DMS53 (cell line): ENCODE measurements around the gene HPN.

Source experiments
- DNase-seq: peaks from one replicate; lab custom pipeline; 2025; lab: John Stamatoyannopoulos, UW

The HPN gene

DNA sequence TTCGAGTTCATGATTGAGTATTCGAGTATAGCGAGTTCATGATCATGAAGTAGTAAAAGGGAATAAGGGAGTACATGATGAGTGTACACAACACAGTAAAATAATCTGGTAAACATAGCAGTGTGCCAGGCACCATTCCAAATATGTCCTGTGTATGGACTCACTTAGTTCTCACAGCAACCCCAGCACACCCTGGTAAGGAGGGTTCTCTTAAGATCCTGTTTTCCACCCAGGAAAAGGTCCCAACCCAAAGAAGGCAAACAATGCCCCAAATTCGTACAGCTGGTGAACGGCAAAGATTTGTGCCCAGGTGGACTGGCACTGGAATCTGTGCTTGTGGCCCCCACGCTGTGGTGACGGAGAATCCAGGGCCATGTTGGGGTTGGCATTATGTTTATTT is 21.4 kb downstream of the HPN start:
- DNase-seq: no peak

DNA sequence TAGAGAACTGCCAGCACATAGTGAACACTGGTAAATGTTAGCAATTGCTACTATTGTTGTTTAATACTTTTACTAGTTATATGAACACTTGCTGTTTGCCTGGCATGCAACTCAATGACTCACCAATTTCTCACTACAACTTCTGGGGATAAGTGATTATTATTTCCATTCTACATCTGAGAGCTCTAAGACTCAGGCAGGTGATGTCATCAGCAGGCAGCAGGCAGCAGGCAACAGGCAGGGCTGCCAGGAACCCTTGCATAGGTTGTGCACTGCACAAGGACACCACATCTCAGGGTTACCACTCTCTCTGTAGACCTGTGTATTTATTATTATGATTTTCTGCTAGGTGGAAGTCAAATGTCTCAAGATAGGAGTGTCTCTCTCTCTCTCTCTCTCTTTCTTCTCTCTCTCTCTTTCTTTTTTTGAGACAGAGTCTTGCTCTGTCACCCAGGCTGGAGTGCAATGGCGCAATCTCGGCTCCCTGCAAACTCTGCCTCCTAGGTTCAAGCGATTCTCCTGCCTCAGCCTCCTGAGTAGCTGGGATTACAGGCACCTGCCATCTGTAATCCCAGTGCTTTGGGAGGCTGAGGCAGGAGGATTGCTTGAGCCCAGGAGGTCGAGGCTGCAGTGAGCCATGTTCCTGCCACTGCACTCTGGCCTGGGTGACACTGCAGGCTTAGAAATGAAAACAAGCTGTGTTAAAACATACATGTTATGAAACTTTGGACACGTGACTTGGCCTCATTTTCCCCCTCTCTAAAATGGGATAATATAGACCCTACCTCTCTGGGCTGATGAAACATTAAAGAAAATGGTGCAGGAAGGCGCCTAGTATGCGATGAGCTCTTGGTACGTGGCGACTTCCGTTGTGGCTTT is 22.7 kb downstream of the HPN start:
- peak; percentile 70 for DNase-seq

DNA sequence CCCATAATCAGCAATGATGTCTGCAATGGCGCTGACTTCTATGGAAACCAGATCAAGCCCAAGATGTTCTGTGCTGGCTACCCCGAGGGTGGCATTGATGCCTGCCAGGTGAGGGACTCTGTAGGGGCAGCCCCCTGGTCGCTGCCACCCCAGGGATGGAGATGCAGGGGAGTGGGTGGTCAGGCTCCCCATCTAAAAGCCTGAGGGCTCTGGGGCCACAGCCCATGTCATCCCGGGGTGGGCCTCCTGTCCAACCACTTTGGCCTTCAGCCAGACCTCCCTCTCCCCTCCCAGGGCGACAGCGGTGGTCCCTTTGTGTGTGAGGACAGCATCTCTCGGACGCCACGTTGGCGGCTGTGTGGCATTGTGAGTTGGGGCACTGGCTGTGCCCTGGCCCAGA is 24.1 kb downstream of the HPN start:
- DNase-seq: no peak

DNA sequence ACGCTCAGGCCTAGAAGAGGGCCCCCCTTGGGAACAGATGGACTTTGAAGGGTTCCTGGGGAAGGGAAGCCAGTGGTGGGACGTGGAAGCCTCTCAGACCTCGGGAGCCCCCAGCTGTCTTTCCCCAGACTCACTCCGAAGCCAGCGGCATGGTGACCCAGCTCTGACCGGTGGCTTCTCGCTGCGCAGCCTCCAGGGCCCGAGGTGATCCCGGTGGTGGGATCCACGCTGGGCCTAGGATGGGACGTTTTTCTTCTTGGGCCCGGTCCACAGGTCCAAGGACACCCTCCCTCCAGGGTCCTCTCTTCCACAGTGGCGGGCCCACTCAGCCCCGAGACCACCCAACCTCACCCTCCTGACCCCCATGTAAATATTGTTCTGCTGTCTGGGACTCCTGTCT is 24.6 kb downstream of the HPN start:
- no peak for DNase-seq

DNA sequence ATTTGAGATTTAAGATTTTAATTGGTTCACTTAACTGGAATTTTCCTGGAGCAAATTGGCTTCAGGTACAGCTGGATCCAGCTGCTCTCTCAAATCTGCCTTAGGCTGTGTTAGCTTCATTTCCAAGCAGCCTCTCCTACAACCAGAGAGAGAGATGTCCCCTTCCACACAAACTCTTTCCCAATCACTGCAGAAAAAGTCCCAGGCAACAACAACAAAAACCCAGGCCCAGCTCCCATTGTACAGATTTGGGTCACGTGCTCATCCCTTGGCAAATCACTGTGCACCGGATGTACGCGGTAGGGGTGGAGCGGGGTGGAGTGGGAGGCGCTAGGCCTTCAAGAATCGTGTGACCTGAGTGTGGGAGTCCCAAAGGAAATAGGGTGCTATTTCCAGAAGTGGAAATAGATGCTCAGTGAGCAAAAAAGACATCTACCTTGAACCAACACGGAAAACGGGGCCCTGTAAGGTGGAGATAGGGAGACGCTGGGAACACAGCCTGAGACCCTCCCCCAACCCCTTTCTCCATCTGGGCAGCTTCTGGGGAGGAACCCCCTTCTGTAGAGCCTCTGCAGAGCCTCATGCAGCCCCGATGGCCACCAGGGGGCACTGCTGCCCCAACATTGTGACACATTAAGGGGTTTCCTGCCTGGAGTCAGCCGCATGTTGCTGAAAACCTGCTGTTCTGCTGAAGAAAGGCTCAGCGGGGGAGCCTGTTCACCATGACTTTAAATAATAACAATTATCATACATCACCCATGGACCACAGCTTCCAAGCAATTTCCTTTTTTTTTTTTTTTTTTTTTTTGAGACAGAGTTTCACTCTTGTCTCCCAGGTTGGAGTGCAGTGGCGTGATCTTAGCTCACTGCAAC is 25.4 kb downstream of the HPN start:
- peak; percentile 93 for DNase-seq

DNA sequence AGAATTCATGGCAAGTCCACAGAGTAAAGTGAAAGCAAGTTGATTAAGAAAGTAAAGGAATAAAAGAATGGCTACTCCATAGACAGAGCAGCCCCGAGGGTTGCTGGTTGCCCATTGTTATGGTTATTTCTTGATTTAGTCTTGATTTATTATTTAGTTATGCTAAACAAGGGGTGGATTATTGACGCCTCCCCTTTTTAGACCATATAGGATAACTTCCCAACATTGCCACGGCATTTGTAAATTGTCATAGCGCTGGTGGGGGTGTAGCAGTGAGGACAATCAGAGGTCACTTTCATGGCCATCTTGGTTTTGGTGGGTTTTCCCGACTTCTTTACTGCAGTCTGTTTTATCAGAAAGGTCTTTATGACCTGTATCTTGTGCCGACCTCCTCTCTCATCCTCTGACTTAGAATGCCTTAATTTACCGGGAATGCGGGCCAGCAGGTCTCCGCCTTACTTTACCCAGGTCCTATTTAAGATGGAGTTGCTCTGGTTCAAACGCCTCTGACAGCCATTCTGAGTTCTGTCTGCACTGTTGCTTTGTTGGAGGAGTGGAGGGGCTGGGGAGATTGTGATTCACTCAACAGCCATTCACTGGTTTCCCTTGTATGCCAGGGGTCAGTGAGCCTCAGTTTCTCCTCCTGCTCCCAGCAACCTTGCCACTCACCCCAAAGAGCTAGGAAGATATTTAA is 27.6 kb downstream of the HPN start:
- DNase-seq: no peak

DNA sequence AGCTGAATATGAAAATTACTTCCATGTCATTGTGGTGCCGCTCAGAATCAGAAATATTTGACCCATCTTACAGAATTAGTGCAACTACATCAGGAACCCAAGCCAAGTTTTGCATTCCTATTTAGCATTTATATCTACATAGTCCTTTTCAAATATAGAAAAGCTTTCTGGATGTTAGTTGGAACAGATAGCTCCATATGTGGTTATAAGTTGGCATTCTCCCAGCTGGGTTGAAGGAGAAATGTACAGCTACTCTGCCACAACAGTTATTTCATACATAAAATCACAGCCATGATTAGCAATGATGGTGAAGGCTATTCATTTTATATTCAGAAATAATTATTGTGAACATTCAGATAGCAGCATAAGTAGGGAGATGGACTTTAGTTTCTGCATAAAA is 28.2 kb downstream of the HPN start:
- no peak for DNase-seq

DNA sequence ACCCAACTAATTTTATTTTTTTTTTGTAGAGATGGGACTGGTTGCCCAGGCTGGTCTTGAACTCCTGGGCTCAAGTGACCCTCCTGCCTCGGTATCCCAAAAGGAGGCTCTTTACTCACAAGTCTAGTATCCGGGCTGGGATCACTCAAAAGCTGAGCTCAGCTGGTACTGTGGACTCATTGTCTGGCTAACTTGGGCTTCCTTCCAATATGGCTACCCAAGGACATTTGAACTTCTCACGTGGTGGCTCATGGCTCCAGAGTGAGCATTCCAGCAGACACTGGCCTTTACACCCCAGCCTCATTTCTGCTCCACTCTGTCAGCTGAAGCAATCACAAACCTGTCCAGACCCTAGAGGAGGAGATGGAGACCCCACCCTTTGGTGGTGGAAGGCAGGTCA is 28.9 kb downstream of the HPN start:
- DNase-seq: peak; percentile 42

DNA sequence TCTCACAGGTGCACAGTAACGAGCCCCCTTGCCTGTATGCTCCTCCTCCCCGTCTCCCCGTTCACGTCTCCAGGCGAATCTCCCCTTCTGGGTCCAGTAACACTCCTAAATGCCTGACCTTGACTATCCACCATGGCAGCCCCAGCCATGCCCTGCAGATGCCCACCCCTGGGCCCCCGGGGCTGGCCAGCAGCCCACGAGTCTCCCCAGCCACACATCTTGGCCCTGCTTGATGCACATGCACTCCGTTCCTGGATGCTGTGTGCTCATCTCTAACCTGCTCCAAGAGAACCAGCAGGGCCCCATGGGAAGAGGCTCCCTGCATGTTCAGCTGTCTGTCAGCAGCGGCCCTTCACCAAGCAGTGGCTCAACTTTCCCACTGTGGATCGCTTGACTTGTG is 32.0 kb downstream of the HPN start:
- DNase-seq: no peak

DNA sequence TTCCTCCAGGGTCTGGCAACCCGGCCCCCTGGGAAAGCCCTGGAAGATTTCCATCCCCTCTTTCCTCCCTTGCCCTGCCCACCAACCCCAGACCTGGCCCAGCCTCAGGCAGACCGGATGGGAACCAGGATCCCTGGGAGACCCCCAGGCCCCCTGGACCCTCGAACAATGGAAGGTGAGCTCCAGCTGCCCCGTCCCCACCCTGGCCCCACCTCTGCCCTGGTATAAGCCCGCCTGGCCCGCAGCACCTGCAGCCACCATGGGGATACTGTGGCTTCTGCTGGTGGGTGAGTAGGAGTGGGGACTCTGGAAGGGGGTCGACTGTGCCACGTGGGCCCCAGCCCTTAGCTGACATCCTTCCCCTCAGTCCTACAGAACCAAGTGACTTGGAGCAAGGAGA is 32.4 kb downstream of the HPN start:
- DNase-seq: no peak

DNA sequence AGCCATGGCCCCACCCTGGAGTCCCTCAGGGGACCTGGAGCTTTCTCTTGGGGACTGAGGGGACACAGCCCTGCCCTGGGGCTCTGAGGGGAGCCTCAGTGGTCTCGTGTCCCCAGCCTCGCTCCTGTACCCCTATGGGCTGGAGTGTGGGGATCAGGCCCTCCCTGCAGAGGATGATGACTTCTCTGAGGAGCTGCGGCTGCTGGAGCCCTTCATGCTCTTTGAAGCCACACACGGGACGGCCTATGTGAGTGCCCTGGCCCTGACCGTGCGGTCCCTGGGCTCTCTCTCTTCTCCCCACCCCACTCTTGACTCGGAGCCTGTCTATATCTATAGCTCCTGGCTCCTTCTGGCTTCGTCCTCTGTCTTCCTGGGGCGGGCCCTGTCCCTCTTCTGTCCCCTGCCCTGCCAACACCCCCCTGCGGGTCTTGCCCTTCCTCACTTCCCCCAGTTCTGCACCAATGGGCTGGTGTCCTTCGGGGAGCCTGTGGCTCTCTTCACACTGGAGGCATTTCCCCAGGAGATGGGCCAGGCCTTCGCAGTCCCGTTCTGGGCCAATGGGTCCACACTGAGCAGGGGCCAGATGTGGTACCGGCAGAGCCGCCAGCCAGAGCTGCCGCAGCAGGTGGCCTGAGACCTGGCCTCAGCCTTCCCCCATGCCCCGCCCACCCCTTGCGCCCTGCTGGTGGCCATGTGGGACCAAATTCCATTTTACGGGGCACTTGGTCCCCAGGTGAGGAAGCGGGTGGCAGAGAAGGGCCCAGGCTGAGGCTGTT is 33.1 kb downstream of the HPN start:
- DNase-seq: no peak

DNA sequence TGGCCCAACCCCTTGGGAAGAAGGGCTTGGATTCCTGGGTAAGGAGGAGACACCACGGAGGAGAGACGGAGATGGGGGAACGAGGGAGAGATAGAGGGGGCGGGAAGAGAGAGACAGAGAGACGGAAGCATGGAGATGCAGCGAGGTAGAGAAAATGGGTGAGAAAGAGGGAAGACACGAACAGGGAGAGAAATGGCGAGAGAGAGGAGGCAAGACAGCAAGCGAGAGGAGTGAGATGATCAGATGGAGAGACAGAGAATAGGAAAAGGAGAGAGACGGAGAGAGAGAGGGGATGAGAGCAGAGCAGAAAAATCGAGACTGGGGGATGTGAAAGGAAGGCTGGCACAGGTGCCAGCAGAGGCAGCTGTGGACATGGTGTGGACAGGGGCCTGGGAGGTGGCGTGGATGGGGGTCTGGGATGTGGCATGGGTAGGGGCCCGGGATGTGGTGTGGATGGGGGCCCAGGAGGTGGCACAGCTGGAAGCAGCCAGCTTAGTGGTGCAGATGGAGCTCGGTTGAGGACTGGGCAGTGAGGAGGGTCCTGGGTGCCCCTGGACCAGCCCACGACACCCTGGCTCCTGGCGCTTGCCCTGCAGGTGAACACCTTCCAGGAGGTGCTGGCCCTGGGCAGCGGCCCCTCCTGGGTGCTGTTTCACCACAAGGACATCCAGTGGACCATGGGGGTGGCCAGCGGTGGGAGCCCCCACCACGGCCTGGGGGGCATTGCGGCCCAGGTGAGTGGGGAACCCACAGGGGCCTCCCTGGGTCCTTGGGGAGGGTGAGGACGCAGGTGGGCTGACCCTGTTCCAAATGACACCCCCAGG is 33.9 kb downstream of the HPN start:
- no peak for DNase-seq

DNA sequence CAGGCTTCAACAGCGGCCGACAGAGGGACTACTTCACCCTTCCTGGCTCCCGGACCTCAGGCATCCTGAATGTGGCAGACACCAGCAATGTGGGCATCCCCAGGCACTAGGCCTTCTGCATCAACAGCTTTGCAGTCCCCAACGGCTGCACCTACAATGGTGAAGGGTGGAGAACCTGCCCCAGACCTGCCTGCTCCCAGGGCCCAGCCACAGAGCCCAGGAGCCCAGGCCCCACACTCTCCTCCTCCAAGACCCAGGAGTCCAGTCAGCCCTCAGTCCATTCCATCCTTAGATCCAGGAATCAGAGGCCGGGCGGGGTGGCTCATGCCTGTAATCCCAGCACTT is 34.5 kb downstream of the HPN start:
- DNase-seq: peak; percentile 32

DNA sequence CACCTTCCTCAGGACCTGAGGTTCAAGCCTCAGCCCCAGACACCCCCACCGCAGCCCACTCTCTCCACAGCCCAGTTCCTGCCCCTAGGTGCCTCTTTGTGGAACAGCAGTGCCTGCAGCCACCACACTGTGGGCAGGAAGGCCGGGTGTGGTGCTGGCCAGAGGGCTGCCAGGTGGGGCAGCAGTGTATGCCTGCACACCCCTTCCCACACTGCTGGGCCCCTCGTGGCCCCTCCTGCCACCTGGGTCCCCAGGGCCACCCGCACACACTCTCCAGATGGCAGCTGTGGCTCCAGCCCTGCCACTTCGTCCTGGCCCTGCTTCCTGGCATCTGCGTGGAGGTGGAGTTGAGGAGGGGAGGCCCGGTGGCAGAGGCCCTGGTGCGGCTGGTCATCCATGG is 35.1 kb downstream of the HPN start:
- no peak for DNase-seq

DNA sequence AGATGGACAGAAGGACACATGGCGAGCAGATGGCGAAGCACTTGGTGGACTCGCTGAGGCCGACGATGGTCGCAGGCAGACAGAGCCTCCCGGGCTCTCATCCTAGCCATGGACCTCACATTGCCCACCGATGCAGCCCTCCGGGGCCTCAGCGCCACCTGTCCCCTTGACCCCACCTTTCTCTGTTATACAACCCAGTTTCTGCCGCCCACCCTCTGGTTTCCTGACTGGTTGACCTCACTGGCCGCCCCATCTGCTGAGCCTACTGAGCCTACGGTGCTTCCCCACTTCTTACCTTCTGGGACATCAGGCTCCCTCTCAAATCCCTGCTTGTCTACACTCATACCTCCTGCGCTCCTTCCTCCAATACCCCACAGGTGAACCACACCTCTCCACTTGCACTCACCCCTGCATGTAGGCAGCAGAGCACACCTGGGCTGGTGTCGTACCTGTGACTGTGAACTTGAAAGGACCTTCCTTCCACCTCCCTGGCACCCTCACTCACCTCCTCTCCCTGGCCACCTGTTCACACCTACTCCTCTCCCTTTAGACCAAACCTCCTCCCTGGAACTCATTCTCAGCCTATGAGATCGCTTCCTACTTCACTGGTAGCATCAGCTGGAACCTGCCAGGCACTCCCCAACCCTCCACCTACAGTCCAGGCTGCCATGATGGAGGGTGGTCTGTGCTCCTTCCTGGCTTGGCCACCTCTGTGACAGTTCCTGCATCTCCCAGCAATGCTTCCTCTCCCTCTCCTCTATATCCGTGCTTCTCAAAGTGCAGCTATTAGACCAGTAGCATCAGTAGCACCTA is 36.1 kb downstream of the HPN start:
- DNase-seq: no peak

DNA sequence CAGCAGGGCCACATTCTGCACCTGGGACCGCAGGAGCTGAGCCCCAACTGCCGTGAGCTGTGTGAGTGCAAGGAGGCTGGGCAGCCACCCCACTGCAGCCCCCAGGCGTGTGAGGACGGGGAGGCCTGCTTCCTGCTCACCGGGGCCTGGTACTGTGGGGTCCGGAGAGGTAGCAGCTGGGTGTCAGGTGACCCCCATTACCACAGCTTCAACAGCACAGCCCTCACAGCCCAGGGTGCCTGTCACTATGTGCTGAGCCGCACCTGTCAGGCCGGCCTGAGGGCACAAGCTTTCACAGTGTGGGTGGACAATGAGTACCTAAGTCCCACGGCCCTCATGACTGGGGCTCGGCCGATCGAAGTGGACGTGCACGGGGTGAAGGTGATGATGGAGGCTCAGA is 38.3 kb downstream of the HPN start:
- no peak for DNase-seq

DNA sequence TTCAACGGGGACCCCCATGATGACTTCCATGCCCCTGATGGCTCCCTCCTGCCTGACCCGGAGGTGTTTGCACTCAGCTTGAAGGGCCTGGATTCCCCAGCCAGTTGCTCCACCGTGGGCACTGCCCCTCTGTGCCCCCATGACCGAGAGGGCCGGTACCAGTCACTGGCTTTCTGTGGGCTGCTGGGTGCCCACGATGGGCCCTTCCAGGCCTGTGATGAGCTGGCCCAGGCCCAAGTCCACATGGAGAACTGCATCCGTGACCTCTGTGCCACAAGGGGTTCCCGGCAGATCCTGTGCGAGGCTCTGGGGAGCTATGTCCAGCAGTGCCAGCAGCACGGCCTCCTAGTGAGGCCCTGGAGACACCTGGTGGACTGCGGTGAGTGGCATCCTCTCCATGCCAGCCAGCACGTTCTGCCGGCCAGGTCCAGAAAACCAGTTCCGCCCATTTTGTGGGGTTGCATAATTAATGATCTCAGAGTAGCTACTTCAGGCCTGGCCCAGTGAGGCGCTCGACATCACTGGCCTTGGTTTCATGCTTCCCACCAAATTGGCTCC is 39.2 kb downstream of the HPN start:
- DNase-seq: no peak

DNA sequence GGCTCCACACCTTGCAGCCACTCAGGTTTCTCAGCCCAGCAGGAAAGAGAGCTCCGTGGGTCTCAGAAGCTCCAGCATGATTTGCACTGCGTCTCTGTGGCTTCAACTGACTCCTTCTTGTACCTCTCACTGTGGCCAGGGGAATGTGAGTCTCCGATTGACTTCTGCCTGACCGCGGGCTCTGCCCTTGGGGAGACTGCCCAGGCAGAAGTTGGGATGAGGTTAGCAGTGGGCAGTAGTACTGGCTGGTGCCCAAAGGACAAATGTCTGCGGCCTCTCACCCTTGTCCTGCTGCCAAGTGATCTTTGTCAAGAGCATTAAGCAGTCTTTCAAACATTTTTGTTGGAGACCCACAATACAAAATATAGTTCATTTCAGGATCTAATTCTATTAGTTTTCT is 39.7 kb downstream of the HPN start:
- DNase-seq: no peak

DNA sequence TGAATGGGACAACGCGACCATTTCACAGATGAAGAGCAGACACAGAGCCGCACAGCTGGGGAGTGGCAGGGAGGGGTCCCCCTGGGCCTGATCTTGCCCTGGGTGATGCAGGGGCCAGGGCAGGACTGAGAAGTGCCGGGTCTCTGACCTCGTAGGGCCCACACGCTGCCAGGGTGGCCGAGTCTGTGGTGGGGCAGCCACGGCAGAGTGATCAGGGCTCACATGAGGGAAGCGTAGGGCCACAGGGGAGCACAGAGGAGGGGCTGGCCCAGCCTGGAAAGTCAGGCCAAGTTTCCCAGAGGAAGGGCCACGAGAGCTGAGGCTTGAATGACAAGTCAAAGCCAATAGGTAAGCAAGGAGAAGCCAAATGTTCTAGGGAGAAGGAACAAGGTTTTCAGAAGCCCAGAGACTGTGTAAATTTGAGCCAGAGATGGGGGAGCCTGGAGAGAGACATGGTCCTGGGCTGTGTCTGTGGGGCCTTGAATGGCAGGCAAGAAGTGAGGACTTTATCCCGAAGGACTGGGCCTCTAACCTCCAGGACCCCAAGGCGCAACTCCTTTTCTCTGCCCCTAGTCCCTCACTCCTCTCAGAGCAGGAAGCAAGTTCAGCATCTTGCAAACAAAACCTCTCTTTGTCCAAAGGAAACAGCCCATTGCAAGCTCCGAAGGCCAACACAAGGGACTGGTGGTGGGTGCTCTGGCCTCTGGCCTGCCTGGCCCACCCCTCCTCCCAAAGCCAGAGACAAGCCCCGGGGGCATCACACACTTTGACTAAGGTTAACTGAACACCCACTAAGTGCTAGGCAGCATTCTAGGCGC is 42.4 kb downstream of the HPN start:
- DNase-seq: no peak
